Esophagus (tissue), 2 donors: ENCODE data around the gene SAPCD2. TPM values are rescaled to one million over a fixed set of nuclear protein-coding genes. Genes with fewer than 3 reads are reported as not detected.

Source experiments
- H3K27ac ChIP-seq, 2 donors: one replicate each; pipeline ENCODE4 v1.5.1; 2013; ENCODE audit warnings: low read depth in 2 of 2, mild to moderate bottlenecking in 2 of 2, inconsistent platforms in 1 of 2, low read length in 1 of 2, moderate library complexity in 1 of 2
- H3K27me3 ChIP-seq, 2 donors: one replicate each; pipeline ENCODE4 v1.6.1; 2013; ENCODE audit warnings: low read length in 2 of 2, control low read depth in 1 of 2, mild to moderate bottlenecking in 1 of 2; ENCODE audit not compliant: insufficient read depth in 2 of 2, control insufficient read depth in 1 of 2
- H3K36me3 ChIP-seq, 2 donors: one replicate each; pipeline ENCODE4 v1.6.1; 2013; ENCODE audit warnings: low read length in 1 of 2; ENCODE audit not compliant: control insufficient read depth in 2 of 2, insufficient read depth in 2 of 2
- H3K4me1 ChIP-seq, 2 donors: one replicate each; pipeline ENCODE4 v1.6.1; 2013; ENCODE audit warnings: low read length in 1 of 2; ENCODE audit not compliant: control insufficient read depth in 2 of 2, insufficient read depth in 2 of 2
- H3K4me3 ChIP-seq, 2 donors: one replicate each; pipeline ENCODE4 v1.5.1; 2013; ENCODE audit warnings: low read length in 2 of 2, mild to moderate bottlenecking in 2 of 2, low read depth in 1 of 2, moderate library complexity in 1 of 2
- H3K9me3 ChIP-seq, 2 donors: one replicate each; pipeline ENCODE4 v1.6.1; 2013; ENCODE audit warnings: mild to moderate bottlenecking in 2 of 2, low read depth in 1 of 2, low read length in 1 of 2, moderate library complexity in 1 of 2; ENCODE audit not compliant: control insufficient read depth in 2 of 2, insufficient read depth in 1 of 2
- WGBS, 2 donors: extraction: QIAGEN DNeasy Blood & Tissue Kit; methylation state at CpG; one replicate each; pipeline ENCODE4 v1.1.7; 2013; 5-methylcytosine and 5-hydroxymethylcytosine counted together
- polyA plus RNA-seq, 2 donors: library from polyadenylated mRNA; stranded (reverse); fragments of 200-250 nt; gene quantifications; one replicate each; pipeline ENCODE4 v1.2.3, GENCODE V29; 2013
- donor health status: healthy with polysubstance abuse.
- donor health status: Bipolar disorder and iron deficiency.

SAPCD2 gene
- polyA plus RNA-seq, 2 donors = 7.5 to 9.0 TPM

- H3K9me3 ChIP-seq = no peaks in the 10 kb centered on the region
- WGBS, 2 donors = 28 to 35% methylated on average over 48 to 66 of the region's 66 CpGs
- H3K27ac ChIP-seq = no peak overlapping the region
- peaks cover 7 to 10% of the 10 kb centered on the region in 2 donors for H3K4me1 ChIP-seq
- H3K36me3 ChIP-seq = peaks cover 8 to 40% of the 10 kb centered on the region in 2 donors
- no peaks in the 10 kb centered on the region for H3K27me3 ChIP-seq
- H3K4me3 ChIP-seq = peak overlapping the region in 1 of 2 donors; percentile 73
Observed at GRCh38 chr9:137113385-137114159, 43.2 kb upstream of the SAPCD2 start.

GRCh38 chr9:137112564-137113384 lies 42.4 kb upstream of the SAPCD2 start:
- 90 to 91% methylated on average over 39 to 42 of the region's 42 CpGs for WGBS, 2 donors
- Histone ChIP-seq H3K4me3 (no peak overlapping the region), H3K36me3 (peaks cover 8 to 48% of the 10 kb centered on the region in 2 donors), H3K4me1 (peaks cover 7 to 10% of the 10 kb centered on the region in 2 donors), H3K27me3 (no peaks in the 10 kb centered on the region), H3K9me3 (no peaks in the 10 kb centered on the region), H3K27ac (no peak overlapping the region)

- H3K4me3 ChIP-seq = no peak overlapping the region
- H3K9me3 ChIP-seq = no peaks in the 10 kb centered on the region
- peaks cover 15 to 56% of the 10 kb centered on the region in 2 donors for H3K36me3 ChIP-seq
- peaks cover 10% of the 10 kb centered on the region in 2 donors for H3K4me1 ChIP-seq
- 86 to 87% methylated on average over 32 to 35 of the region's 35 CpGs for WGBS, 2 donors
- H3K27ac ChIP-seq = no peak overlapping the region
- no peaks in the 10 kb centered on the region for H3K27me3 ChIP-seq
Observed at GRCh38 chr9:137111788-137112563, 41.6 kb upstream of the SAPCD2 start.

GRCh38 chr9:137110911-137111787 lies 40.8 kb upstream of the SAPCD2 start:
- H3K27me3 ChIP-seq = no peaks in the 10 kb centered on the region
- no peaks in the 10 kb centered on the region for H3K9me3 ChIP-seq
- H3K4me3 ChIP-seq = no peak overlapping the region
- WGBS, 2 donors = 83 to 85% methylated on average over 25 to 28 of the region's 28 CpGs
- peaks cover 10 to 11% of the 10 kb centered on the region in 2 donors for H3K4me1 ChIP-seq
- H3K36me3 ChIP-seq = peaks cover 17 to 63% of the 10 kb centered on the region in 2 donors
- H3K27ac ChIP-seq = no peak overlapping the region

- H3K27ac ChIP-seq = no peak overlapping the region
- no peak overlapping the region for H3K4me3 ChIP-seq
- WGBS, 2 donors = 89 to 90% methylated on average over 38 of the region's 38 CpGs
- H3K27me3 ChIP-seq = no peaks in the 10 kb centered on the region
- H3K9me3 ChIP-seq = no peaks in the 10 kb centered on the region
- peaks cover 17 to 71% of the 10 kb centered on the region in 2 donors for H3K36me3 ChIP-seq
- H3K4me1 ChIP-seq = peaks cover 10 to 11% of the 10 kb centered on the region in 2 donors
Observed at GRCh38 chr9:137110147-137110910, 40.0 kb upstream of the SAPCD2 start.

- H3K27me3 ChIP-seq = no peaks in the 10 kb centered on the region
- H3K4me3 ChIP-seq = no peak overlapping the region
- WGBS, 2 donors = 78 to 81% methylated on average over 34 of the region's 34 CpGs
- H3K27ac ChIP-seq = no peak overlapping the region
- peaks cover 17 to 75% of the 10 kb centered on the region in 2 donors for H3K36me3 ChIP-seq
- peaks cover 4 to 9% of the 10 kb centered on the region in 2 donors for H3K4me1 ChIP-seq
- no peaks in the 10 kb centered on the region for H3K9me3 ChIP-seq
Observed at GRCh38 chr9:137109250-137110146, 39.1 kb upstream of the SAPCD2 start.

- H3K27ac ChIP-seq = no peak overlapping the region
- peaks cover 4 to 8% of the 10 kb centered on the region in 2 donors for H3K4me1 ChIP-seq
- H3K36me3 ChIP-seq = peaks cover 17 to 79% of the 10 kb centered on the region in 2 donors
- H3K9me3 ChIP-seq = no peaks in the 10 kb centered on the region
- H3K4me3 ChIP-seq = no peak overlapping the region
- H3K27me3 ChIP-seq = no peaks in the 10 kb centered on the region
- 86 to 90% methylated on average over 29 of the region's 29 CpGs for WGBS, 2 donors
Observed at GRCh38 chr9:137108608-137109249, 38.4 kb upstream of the SAPCD2 start.
